Measurements from ENCODE around the gene CD86.

The CD86 gene

DNA sequence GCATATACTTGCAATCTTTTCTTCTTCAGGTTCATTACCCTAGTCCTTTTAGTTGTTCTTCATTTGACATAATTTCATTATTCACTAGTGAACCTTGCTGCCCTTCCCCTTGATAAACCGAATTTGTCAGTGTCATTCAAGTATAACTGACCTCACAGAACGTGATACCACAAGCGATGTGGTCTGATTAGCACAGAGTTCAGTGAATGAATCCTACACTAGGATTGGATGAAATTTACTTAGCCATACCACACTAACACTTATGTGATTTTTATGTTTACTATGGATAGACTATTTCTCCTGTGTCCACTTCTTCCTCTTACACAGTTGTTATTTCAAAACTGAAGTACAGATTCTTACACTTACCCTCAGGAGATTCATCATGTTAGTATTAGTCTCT lies 27.2 kb downstream of the CD86 start:
- in situ Hi-C loops (cut with MboI; ENCODE audit: low sequenced_read_pairs, unreplicated experiment), result loop anchor here (5.0 kb wide), 1 partner anchor 80 kb away; no protein-coding TSS in a partner anchor
- TF ChIP-seq, protein P1, sequence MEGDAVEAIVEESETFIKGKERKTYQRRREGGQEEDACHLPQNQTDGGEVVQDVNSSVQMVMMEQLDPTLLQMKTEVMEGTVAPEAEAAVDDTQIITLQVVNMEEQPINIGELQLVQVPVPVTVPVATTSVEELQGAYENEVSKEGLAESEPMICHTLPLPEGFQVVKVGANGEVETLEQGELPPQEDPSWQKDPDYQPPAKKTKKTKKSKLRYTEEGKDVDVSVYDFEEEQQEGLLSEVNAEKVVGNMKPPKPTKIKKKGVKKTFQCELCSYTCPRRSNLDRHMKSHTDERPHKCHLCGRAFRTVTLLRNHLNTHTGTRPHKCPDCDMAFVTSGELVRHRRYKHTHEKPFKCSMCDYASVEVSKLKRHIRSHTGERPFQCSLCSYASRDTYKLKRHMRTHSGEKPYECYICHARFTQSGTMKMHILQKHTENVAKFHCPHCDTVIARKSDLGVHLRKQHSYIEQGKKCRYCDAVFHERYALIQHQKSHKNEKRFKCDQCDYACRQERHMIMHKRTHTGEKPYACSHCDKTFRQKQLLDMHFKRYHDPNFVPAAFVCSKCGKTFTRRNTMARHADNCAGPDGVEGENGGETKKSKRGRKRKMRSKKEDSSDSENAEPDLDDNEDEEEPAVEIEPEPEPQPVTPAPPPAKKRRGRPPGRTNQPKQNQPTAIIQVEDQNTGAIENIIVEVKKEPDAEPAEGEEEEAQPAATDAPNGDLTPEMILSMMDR (IDR thresholded peaks at IDR 0.05; ENCODE audit: borderline replicate concordance, control extremely low read depth, extremely low read depth, insufficient read depth, missing control alignments), result no peak
- no peak for DNase-seq (ENCODE audit: low spot score)

DNA sequence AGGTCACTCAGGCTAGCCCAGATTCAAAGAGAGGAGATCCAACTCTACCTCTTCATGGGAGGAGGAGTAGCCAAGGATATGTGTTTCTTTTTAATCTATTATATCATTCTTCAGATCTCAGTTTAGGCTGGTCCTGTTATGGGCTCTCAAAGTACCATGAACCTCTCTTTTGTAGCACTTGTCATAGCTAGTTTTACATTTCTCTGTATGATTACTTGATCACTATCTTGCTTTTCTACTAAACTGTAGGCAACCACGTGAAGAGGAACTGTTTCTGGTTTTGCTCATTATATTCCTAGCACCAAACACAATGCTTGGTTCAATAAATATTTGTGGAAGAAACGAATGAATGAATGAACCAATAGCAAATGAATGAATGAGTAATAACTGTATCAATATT lies 29.6 kb downstream of the CD86 start:
- in situ Hi-C loops (cut with MboI; ENCODE audit: low sequenced_read_pairs, unreplicated experiment), result loop anchor here (5.0 kb wide), 1 partner anchor 82 kb away; no protein-coding TSS in a partner anchor
- TF ChIP-seq, protein P1 (IDR thresholded peaks at IDR 0.05; ENCODE audit: borderline replicate concordance, control extremely low read depth, extremely low read depth, insufficient read depth, missing control alignments), result no peak

DNA sequence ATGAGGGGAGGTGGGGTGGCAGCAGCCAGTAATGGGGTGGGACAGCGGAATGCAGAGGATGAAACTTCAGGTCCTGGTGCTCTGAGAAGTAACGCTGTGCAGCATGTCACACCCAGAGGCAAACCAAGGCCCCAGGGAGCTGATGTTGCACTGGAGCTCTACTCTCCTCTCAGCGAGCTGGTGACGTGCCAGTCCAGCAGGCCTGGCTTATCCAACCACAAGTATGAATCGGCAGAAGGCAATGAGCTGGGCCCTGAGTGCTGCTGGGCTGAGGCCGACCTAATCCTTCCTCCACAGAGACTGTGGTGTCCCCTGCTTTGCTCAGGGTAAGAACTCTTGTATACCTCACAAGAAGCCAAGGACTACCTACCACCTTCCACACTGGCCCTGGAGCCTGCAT lies 30.5 kb downstream of the CD86 start:
- TF ChIP-seq, protein P1 (IDR thresholded peaks at IDR 0.05; ENCODE audit: borderline replicate concordance, control extremely low read depth, extremely low read depth, insufficient read depth, missing control alignments), result no peak
- DNase-seq (ENCODE audit: low spot score), result no peak
- in situ Hi-C loops (cut with MboI; ENCODE audit: low sequenced_read_pairs, unreplicated experiment), result no loop called here

More for the DNA sequence above, 29.6 kb downstream of the CD86 start:
- DNase-seq (ENCODE audit: low spot score), result no peak

DNA sequence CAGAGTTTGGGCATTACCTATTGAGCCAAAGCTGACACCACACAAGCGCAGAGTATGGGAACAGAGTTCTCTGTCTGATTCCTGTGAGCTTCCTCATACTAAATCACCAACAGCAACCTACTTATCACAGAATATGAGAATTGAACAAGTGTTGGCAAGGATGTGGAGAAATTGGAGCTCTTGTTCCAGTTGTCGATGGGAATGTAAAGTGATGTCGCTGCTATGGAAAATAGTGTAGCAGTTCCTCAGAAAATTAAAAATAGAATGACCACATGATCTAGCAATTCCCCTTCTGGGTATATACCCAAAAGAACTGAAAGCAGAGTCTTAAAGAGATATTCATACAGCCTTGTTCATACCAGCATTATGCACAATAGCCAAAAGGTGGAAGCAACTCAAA lies 33.4 kb downstream of the CD86 start:
- no peak for DNase-seq (ENCODE audit: low spot score)
- TF ChIP-seq, protein P1 (IDR thresholded peaks at IDR 0.05; ENCODE audit: borderline replicate concordance, control extremely low read depth, extremely low read depth, insufficient read depth, missing control alignments), result no peak
- in situ Hi-C loops (cut with MboI; ENCODE audit: low sequenced_read_pairs, unreplicated experiment), result no loop called here

DNA sequence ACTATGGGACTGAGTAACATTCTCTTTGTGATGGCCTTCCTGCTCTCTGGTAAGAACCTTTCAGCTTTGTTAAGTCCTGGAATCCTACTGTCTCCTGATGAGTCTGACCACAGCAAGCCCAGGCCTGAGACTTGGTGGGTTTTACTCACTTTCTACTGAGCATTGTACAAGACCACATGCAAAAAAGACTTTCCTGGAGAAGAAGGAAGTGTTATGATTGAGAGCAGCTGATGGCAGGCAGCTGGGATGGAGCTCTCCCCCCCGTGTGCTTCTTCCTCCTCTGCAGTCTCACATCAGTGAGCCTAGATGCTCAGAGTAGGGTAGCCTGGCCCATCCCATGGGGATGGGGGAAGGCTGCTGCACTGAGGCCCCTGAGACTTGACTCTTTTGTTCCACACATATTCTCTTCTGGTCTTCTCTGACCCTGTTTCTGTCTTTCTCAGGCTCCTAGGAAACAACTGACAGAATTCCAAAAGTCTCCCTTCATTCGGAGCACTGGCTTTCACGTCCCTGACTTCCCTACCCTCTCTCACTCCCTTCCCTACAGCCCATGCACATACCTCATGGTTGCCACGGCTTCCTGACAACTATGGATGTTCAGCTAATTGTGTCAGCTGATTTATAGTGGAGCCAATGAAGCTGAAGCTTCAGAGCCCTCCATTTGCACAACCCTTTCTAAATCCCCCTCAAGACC lies 36.6 kb downstream of the CD86 start:
- in situ Hi-C loops (cut with MboI; ENCODE audit: low sequenced_read_pairs, unreplicated experiment), result no loop called here
- no peak for DNase-seq (ENCODE audit: low spot score)
- TF ChIP-seq, protein P1 (IDR thresholded peaks at IDR 0.05; ENCODE audit: borderline replicate concordance, control extremely low read depth, extremely low read depth, insufficient read depth, missing control alignments), result no peak

DNA sequence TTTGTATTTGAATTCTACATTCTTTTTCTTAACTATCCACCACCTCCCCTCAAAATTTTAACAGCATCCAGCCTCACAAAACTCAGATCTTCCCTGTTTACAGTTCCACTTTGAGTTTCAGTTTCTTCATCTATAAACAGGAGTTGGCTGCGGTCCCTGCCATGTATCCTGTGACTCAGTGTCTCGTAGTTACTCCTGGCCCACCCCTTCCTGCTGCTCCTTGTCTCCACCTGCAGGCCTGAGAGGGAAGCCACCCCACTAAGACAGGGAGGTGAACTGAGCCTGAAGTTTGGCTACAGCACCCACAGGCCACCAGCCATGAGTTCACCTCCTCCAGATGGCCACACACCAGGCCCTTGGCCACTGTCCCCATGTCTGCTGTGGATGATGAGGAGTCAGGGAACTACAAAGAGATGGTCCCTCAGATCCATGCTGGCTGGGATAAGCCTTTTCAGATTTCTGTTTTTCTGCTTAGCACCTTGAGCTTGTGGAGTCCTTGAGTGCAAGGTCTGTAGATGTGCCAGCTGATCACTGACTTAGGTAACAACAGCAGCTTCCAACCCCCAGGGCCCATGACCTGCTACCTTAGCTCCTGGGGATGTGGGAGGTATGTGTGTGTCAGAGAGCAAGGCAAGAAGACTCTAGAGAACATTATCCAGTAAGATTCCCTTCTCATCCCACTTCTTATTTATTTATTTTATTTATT lies 37.5 kb downstream of the CD86 start:
- DNase-seq (ENCODE audit: low spot score), result peak; percentile 26
- in situ Hi-C loops (cut with MboI; ENCODE audit: low sequenced_read_pairs, unreplicated experiment), result no loop called here
- TF ChIP-seq, protein P1 (IDR thresholded peaks at IDR 0.05; ENCODE audit: borderline replicate concordance, control extremely low read depth, extremely low read depth, insufficient read depth, missing control alignments), result peak; percentile 57

Data from GM13976 (cell line).